Colonic mucosa (tissue), 4 donors: Measurements from ENCODE around the gene PGLYRP2. TPM values are rescaled to one million over a fixed set of nuclear protein-coding genes. Genes with fewer than 3 reads are reported as not detected.

Experiments
- DNase-seq: peaks from one replicate; pipeline ENCODE4 v3.0.0-alpha.2; 2020
- H3K27ac ChIP-seq: fragments of 200-600 bp; one replicate; pipeline ENCODE4 v1.8.0; 2021
- H3K27me3 ChIP-seq: fragments of 200-600 bp; one replicate; pipeline ENCODE4 v1.8.0; 2021
- H3K36me3 ChIP-seq: fragments of 200-600 bp; one replicate; pipeline ENCODE4 v1.8.0; 2021
- H3K4me1 ChIP-seq: fragments of 200-600 bp; one replicate; pipeline ENCODE4 v1.8.0; 2021; ENCODE audit warnings: mild to moderate bottlenecking
- H3K4me3 ChIP-seq: fragments of 200-600 bp; one replicate; pipeline ENCODE4 v1.8.0; 2021
- H3K9ac ChIP-seq, 2 donors: one replicate each; pipeline ENCODE4 v1.7.0; 2013; ENCODE audit warnings: control low read depth in 2 of 2, low read depth in 2 of 2, low read length in 2 of 2
- H3K9me3 ChIP-seq: fragments of 200-600 bp; one replicate; pipeline ENCODE4 v1.8.0; 2021
- intact Hi-C: fragments of 100-400 bp; cut with DNase I; formaldehyde crosslinking; loops from one replicate; pipeline ENCODE4 v1.14.1; 2022
- total RNA-seq, 2 donors: library from RNA; stranded (reverse); fragmentation: NEBNext Ultra II Directional in 1 of 2; extraction: Animal tissue kit (Norgen Biotek cat#: 25700) in 1 of 2; gene quantifications; one replicate each; pipeline ENCODE4 v1.2.1, GENCODE V29; 2021
- TF ChIP-seq, protein P1 (sequence below): fragments of 200-600 bp; IDR thresholded peaks from one replicate; pipeline ENCODE4 v1.8.0; 2022; ENCODE audit warnings: antibody characterized with exemption, mild to moderate bottlenecking
- donor health status: healthy.
- donor health status: DM: no; HTN: no; CAD: no.
- donor health status: DM: no; HTN: no; CAD: no.

The PGLYRP2 gene
- total RNA-seq, 2 donors from 2014 or later = not detected

DNA sequence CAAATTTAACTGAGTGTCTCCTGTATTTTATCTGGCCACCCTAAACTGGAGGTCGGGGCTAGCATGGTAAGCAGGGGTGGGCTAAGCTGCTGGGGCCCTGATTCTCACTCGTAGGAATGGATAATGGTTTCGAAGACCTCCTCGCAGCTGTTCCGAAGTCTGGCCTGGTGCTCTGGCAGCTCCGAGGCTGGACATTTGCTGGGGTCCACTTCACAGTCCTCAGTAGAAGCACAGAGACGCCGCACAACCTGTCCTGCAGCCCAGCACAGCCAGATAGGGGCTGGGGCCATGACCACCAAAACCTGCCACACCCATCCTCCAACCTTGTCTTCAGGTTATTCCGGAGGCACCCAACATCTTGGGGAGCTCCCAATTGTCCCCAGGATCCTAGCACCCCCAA is 23.3 kb downstream of the PGLYRP2 start:
- H3K9me3 ChIP-seq = no peaks in the 10 kb centered on the region
- intact Hi-C loops = no loop called here
- peaks cover 29% of the 10 kb centered on the region for H3K27me3 ChIP-seq
- H3K4me3 ChIP-seq = no peak overlapping the region
- no peaks in the 10 kb centered on the region for H3K36me3 ChIP-seq
- no peak for DNase-seq
- H3K27ac ChIP-seq = no peak overlapping the region
- H3K9ac ChIP-seq = no peak overlapping the region
- no peaks in the 10 kb centered on the region for H3K4me1 ChIP-seq
- TF ChIP-seq, protein P1, sequence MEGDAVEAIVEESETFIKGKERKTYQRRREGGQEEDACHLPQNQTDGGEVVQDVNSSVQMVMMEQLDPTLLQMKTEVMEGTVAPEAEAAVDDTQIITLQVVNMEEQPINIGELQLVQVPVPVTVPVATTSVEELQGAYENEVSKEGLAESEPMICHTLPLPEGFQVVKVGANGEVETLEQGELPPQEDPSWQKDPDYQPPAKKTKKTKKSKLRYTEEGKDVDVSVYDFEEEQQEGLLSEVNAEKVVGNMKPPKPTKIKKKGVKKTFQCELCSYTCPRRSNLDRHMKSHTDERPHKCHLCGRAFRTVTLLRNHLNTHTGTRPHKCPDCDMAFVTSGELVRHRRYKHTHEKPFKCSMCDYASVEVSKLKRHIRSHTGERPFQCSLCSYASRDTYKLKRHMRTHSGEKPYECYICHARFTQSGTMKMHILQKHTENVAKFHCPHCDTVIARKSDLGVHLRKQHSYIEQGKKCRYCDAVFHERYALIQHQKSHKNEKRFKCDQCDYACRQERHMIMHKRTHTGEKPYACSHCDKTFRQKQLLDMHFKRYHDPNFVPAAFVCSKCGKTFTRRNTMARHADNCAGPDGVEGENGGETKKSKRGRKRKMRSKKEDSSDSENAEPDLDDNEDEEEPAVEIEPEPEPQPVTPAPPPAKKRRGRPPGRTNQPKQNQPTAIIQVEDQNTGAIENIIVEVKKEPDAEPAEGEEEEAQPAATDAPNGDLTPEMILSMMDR = no peak

GRCh38 chr19:15453906-15454860 is 25.1 kb downstream of the PGLYRP2 start:
- intact Hi-C loops = no loop called here
- H3K4me1 ChIP-seq = no peaks in the 10 kb centered on the region
- H3K36me3 ChIP-seq = no peaks in the 10 kb centered on the region
- H3K27ac ChIP-seq = no peak overlapping the region
- peaks cover 29% of the 10 kb centered on the region for H3K27me3 ChIP-seq
- H3K9ac ChIP-seq = no peak overlapping the region
- TF ChIP-seq, protein P1 = no peak
- H3K9me3 ChIP-seq = no peaks in the 10 kb centered on the region
- H3K4me3 ChIP-seq = no peak overlapping the region
- no peak for DNase-seq

DNA sequence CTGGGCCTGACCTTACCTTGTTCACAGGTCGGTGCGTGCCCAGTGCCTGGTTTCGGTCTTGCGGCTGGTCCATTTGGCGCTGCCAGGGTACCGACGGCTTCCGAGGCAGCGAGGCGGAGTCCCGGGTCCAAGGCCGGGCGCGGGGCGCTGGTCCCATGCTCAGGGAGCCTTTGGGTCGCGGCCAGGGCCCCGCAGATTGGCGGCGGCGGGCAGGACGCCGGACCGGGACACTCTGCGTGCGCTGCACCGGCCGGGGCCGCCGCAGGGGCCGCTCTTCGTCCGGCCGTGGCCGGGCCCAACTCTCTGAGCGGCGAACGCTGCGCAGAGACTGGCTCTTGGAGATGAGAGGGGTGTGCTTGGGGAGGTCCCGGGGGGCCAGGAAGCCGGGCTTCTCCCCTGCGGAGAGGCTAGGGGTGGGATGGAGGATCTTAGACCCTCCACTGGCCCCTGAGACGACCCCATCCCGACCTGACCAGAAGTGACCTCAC is 26.2 kb downstream of the PGLYRP2 start:
- DNase-seq = no peak
- TF ChIP-seq, protein P1 = no peak
- Histone ChIP-seq H3K27ac (no peak overlapping the region), H3K27me3 (peaks cover 25% of the 10 kb centered on the region), H3K9ac (peak overlapping the region in 1 of 2 donors; percentile 56), H3K36me3 (no peaks in the 10 kb centered on the region), H3K9me3 (no peaks in the 10 kb centered on the region), H3K4me1 (no peaks in the 10 kb centered on the region), H3K4me3 (peak overlapping the region; percentile 36)
- intact Hi-C loops = no loop called here

- H3K9me3 ChIP-seq = no peaks in the 10 kb centered on the region
- peak overlapping the region in 1 of 2 donors; percentile 56 for H3K9ac ChIP-seq
- intact Hi-C loops = no loop called here
- H3K36me3 ChIP-seq = no peaks in the 10 kb centered on the region
- no peaks in the 10 kb centered on the region for H3K4me1 ChIP-seq
- H3K27me3 ChIP-seq = peaks cover 18% of the 10 kb centered on the region
- peak; percentile 86 for DNase-seq
- TF ChIP-seq, protein P1 = no peak
- no peak overlapping the region for H3K27ac ChIP-seq
- peak overlapping the region; percentile 36 for H3K4me3 ChIP-seq
These were observed 26.9 kb downstream of the PGLYRP2 start for GRCh38 chr19:15452111-15453047.

DNA sequence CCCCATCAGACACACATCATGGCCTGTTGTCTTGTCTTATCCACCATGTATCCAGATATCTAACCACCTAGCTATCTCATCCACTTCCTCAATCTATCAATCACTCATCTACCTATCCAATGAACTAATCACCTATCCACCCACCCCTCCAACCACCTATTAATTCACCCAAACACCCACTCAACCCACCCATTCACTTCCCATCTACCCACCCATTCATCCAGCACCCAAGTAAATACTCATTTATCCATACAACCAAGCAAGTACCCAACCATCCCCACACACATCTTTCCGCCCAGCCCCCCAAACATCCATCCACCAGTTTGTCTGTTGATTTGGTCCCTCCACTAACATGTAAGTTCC is 28.8 kb downstream of the PGLYRP2 start:
- peaks cover 7% of the 10 kb centered on the region for H3K27me3 ChIP-seq
- no peak for DNase-seq
- no peak overlapping the region for H3K4me3 ChIP-seq
- no peaks in the 10 kb centered on the region for H3K4me1 ChIP-seq
- H3K27ac ChIP-seq = no peak overlapping the region
- intact Hi-C loops = no loop called here
- no peaks in the 10 kb centered on the region for H3K9me3 ChIP-seq
- no peak overlapping the region for H3K9ac ChIP-seq
- TF ChIP-seq, protein P1 = no peak
- H3K36me3 ChIP-seq = no peaks in the 10 kb centered on the region
